Endothelial cell of umbilical vein (primary cell): Measurements from ENCODE around the gene UGGT2. TPM values are rescaled to one million over a fixed set of nuclear protein-coding genes. Genes with fewer than 3 reads are reported as not detected.
A peak's percentile ranks its signal among the peaks of the same experiment; 100 is the strongest.
"Not testable (repeated sequence)": the region's sequence is repeated elsewhere in the genome, so short reads cannot be mapped to it uniquely, and the experiment has no call there.

Experiments
- BruUV-seq: library from RNA; stranded (reverse); fragments of 400-500 nt; replicated peaks from 2 replicates; lab custom pipeline; 2021; lab: Mats Ljungman, UMichigan
- CTCF ChIA-PET: fragments of 300-600, 350-600 bp; sonication (Branson Sonifier 250); formaldehyde crosslinking; loops from one replicate; lab custom pipeline; 2021; ENCODE audit warnings: antibody characterized with exemption, inconsistent platforms; lab: Charles Lee
- POLR2A ChIA-PET: fragments of 300-600, 350-600 bp; sonication (Branson Sonifier 250); formaldehyde crosslinking; loops from one replicate; lab custom pipeline; 2021; ENCODE audit warnings: antibody characterized with exemption, inconsistent platforms; lab: Charles Lee
- DNase-seq: peaks from one replicate; pipeline ENCODE4 v3.0.0-alpha.2; 2011; ENCODE audit warnings: low read depth, low spot score
- FAIRE-seq: peaks from 2 replicates; lab custom pipeline; 2011; peaks lifted over from hg19 to GRCh38; lab: Jason Lieb, UNC
- H2AFZ ChIP-seq: 2 replicates; pipeline ENCODE4 v1.6.0; 2012; ENCODE audit warnings: low read depth, low read length, control low read depth, inconsistent platforms
- H3K27ac ChIP-seq: 2 replicates; pipeline ENCODE4 v1.5.1; 2011; ENCODE audit warnings: low read depth, mild to moderate bottlenecking, control low read depth, low read length, moderate library complexity; ENCODE audit not compliant: insufficient read depth
- H3K27me3 ChIP-seq, 2 experiments: 2 replicates each; pipeline versions ENCODE4 v1.6.0 to v1.6.1; 2011; ENCODE audit warnings: low read length in 2 of 2, mixed read lengths in 1 of 2; ENCODE audit not compliant: control insufficient read depth in 2 of 2, insufficient read depth in 2 of 2
- H3K36me3 ChIP-seq, 2 experiments: 2 replicates in 1 of 2; 3 replicates in 1 of 2; pipeline ENCODE4 v1.5.1; 2011; ENCODE audit warnings: low read length in 2 of 2, mild to moderate bottlenecking in 1 of 2, moderate library complexity in 1 of 2; ENCODE audit not compliant: control insufficient read depth in 2 of 2, insufficient read depth in 2 of 2; ENCODE audit errors: extremely low read depth in 1 of 2
- H3K4me1 ChIP-seq: 3 replicates; pipeline ENCODE4 v1.5.1; 2011; ENCODE audit warnings: mild to moderate bottlenecking, low read length; ENCODE audit not compliant: control insufficient read depth, insufficient read depth; ENCODE audit errors: extremely low read depth
- H3K4me2 ChIP-seq: 2 replicates; pipeline ENCODE4 v1.6.1; 2011; ENCODE audit warnings: low read length, control low read depth, mixed read lengths; ENCODE audit not compliant: insufficient read depth
- H3K4me3 ChIP-seq, 3 experiments: fragments of 200-600 bp in 1 of 3; sonication (generic), shearing (Covaris generic) in 1 of 3; replicated peaks in 1 of 3; 2 replicates each; pipeline ENCODE4 v1.5.1; 2011 to 2016; ENCODE audit warnings: control low read depth in 3 of 3, low read length in 3 of 3, mild to moderate bottlenecking in 2 of 3, inconsistent platforms in 1 of 3, low read depth in 1 of 3, moderate library complexity in 1 of 3; ENCODE audit not compliant: insufficient read depth in 1 of 3
- H3K79me2 ChIP-seq: 2 replicates; pipeline ENCODE4 v1.6.0; 2012; ENCODE audit warnings: low read length, inconsistent platforms; ENCODE audit not compliant: control insufficient read depth, insufficient read depth
- H3K9ac ChIP-seq: replicated peaks from 2 replicates; pipeline ENCODE3; 2011; ENCODE audit warnings: low read length, control low read depth; ENCODE audit not compliant: insufficient read depth; ENCODE audit errors: extremely low read depth
- H3K9me1 ChIP-seq: replicated peaks from 3 replicates; pipeline ENCODE4 v1.6.0; 2011; ENCODE audit warnings: mild to moderate bottlenecking, low read length; ENCODE audit not compliant: control insufficient read depth, insufficient read depth; ENCODE audit errors: extremely low read depth
- H3K9me3 ChIP-seq: replicated peaks from 2 replicates; pipeline ENCODE4 v1.5.1; 2012; ENCODE audit warnings: low read length, inconsistent platforms; ENCODE audit not compliant: control insufficient read depth, insufficient read depth
- H4K20me1 ChIP-seq: replicated peaks from 2 replicates; pipeline ENCODE3; 2011; ENCODE audit warnings: mild to moderate bottlenecking, low read length; ENCODE audit not compliant: control insufficient read depth, insufficient read depth; ENCODE audit errors: extremely low read depth
- EZH2 ChIP-seq: IDR thresholded peaks from 2 replicates; pipeline ENCODE4 v1.6.1; 2012; ENCODE audit warnings: borderline replicate concordance, low read depth, mild to moderate bottlenecking, moderate library complexity, low read length, inconsistent platforms; ENCODE audit not compliant: severe bottlenecking
- FOS ChIP-seq: IDR thresholded peaks from 2 replicates; pipeline ENCODE4 v1.6.1; 2011; ENCODE audit warnings: mild to moderate bottlenecking, low read length, moderate library complexity, borderline replicate concordance; ENCODE audit not compliant: insufficient read depth
- GATA2 ChIP-seq: IDR thresholded peaks from 2 replicates; pipeline ENCODE4 v1.7.0; 2011; ENCODE audit warnings: low read depth, mild to moderate bottlenecking, moderate library complexity, mixed read lengths, low read length; ENCODE audit not compliant: insufficient read length, insufficient read depth
- MYC ChIP-seq: IDR thresholded peaks from one replicate; pipeline ENCODE4 v1.6.1; 2011; ENCODE audit warnings: mild to moderate bottlenecking, low read depth, low read length
- POLR2A ChIP-seq: IDR thresholded peaks from 2 replicates; pipeline ENCODE4 v1.6.1; 2012; ENCODE audit warnings: low read depth, mild to moderate bottlenecking, control low read depth, low read length
- POLR2AphosphoS5 ChIP-seq: IDR thresholded peaks from 2 replicates; pipeline ENCODE4 v1.6.1; 2012; ENCODE audit warnings: low read depth, mild to moderate bottlenecking, control low read depth, low read length, moderate library complexity; ENCODE audit not compliant: insufficient read depth
- dilution Hi-C: fragments of 300-500 bp; cut with MboI; formaldehyde crosslinking; loops from one replicate; pipeline ENCODE4 v1.15.0; 2019; ENCODE audit warnings: low sequenced_read_pairs; ENCODE audit not compliant: extremely low pct_ligation_motif_present
- intact Hi-C: fragments of 100-400 bp; cut with micrococcal nuclease; formaldehyde crosslinking; loops from one replicate; pipeline ENCODE4 v1.10.0; 2022
- polyA plus RNA-seq, 4 experiments: library from polyadenylated mRNA; depleted of rRNA in 3 of 4; stranded (reverse) in 3 of 4; unstranded in 1 of 4; fragments of >200 nt; gene quantifications; 2 replicates each; pipeline versions ENCODE4 v1.2.1 to v1.2.3, GENCODE V29; 2011 to 2012; ENCODE audit warnings: missing spikeins in 1 of 4
- total RNA-seq: library from RNA; stranded (reverse); gene quantifications from 2 replicates; pipeline ENCODE4 v1.2.3, GENCODE V29; 2021

UGGT2 gene
- total and polyA plus RNA-seq, 2 donors (not counting 3 experiments of a cell fraction or from before 2014, with no cell fraction given): 4.6 to 25.1 TPM

GRCh38 chr13:95793018-95793555, 260.1 kb downstream of the UGGT2 start:
- H3K9me3 ChIP-seq: no peaks in the 10 kb centered on the region
- no peak overlapping the region for H3K4me3 ChIP-seq
- no peak overlapping the region for H3K4me2 ChIP-seq
- POLR2A ChIA-PET: no interaction called here
- H3K9ac ChIP-seq: no peak overlapping the region
- peaks cover 6 to 11% of the 10 kb centered on the region in 2 experiments for H3K36me3 ChIP-seq
- FAIRE-seq (no peak), DNase-seq (no peak)
- BruUV-seq: TSS peak; percentile 13
- H3K27me3 ChIP-seq: no peaks in the 10 kb centered on the region
- intact Hi-C loops (no loop called here), dilution Hi-C loops (no loop called here)
- H3K27ac ChIP-seq: no peak overlapping the region
- no peaks in the 10 kb centered on the region for H4K20me1 ChIP-seq
- H3K4me1 ChIP-seq: no peaks in the 10 kb centered on the region
- CTCF ChIA-PET: no interaction called here
- no peaks in the 10 kb centered on the region for H3K79me2 ChIP-seq
- no peak for TF ChIP-seq POLR2A
- no peaks in the 10 kb centered on the region for H3K9me1 ChIP-seq
- no peak overlapping the region for H2AFZ ChIP-seq

GRCh38 chr13:95791084-95791722, 262.0 kb downstream of the UGGT2 start:
- Histone ChIP-seq H4K20me1 (no peaks in the 10 kb centered on the region), H3K27ac (no peak overlapping the region), H3K36me3 (peaks cover 8 to 16% of the 10 kb centered on the region in 2 experiments), H3K9me1 (no peaks in the 10 kb centered on the region), H3K4me3 (no peak overlapping the region), H3K79me2 (no peaks in the 10 kb centered on the region), H3K4me1 (no peaks in the 10 kb centered on the region), H3K9me3 (no peaks in the 10 kb centered on the region), H3K9ac (no peak overlapping the region), H2AFZ (no peak overlapping the region), H3K27me3 (no peaks in the 10 kb centered on the region), H3K4me2 (no peak overlapping the region)
- DNase-seq (no peak), FAIRE-seq (no peak)
- dilution Hi-C loops: no loop called here
- CTCF ChIA-PET: no interaction called here
- POLR2A ChIA-PET: no interaction called here
- intact Hi-C loops: no loop called here
- no peak for TF ChIP-seq FOS
- no peak for TF ChIP-seq GATA2
- no peak for TF ChIP-seq POLR2AphosphoS5
- no peak for TF ChIP-seq EZH2
- TF ChIP-seq MYC: no peak
- no TSS peak for BruUV-seq

- dilution Hi-C loops, H3K27ac ChIP-seq, H3K9me3 ChIP-seq, H3K9me1 ChIP-seq, H3K79me2 ChIP-seq, H4K20me1 ChIP-seq, H3K27me3 ChIP-seq, H2AFZ ChIP-seq, H3K9ac ChIP-seq, H3K4me3 ChIP-seq, POLR2A ChIA-PET, H3K4me1 ChIP-seq, intact Hi-C loops, H3K4me2 ChIP-seq, BruUV-seq, DNase-seq, FAIRE-seq: not testable (repeated sequence)
- CTCF ChIA-PET: interaction anchor here (1.0 kb wide), 1 partner anchor 45 kb away, joined by 3 read pairs; no protein-coding TSS in a partner anchor
- peaks cover 8 to 13% of the 10 kb centered on the region in 2 experiments for H3K36me3 ChIP-seq
Measured at GRCh38 chr13:95789315-95789714, 263.9 kb downstream of the UGGT2 start.
